HepG2 (cell line): Measurements from ENCODE around the gene RMRP.

Source experiments
- DNMT1 ChIP-seq: sonication (generic); formaldehyde crosslinking; IDR thresholded peaks from 2 replicates; pipeline ENCODE4 v1.5.1; 2020; ENCODE audit warnings: mild to moderate bottlenecking, missing genetic modification reagents
- NR2F6 ChIP-seq, 2 experiments: IDR thresholded peaks; 2 replicates each; pipeline ENCODE4 v1.6.1; 2016; ENCODE audit warnings: antibody characterized with exemption in 1 of 2, mild to moderate bottlenecking in 1 of 2
- SRSF4 ChIP-seq: fragments of 200-400 bp; formaldehyde crosslinking; IDR thresholded peaks from one replicate; pipeline ENCODE4 v1.6.1; 2018; ENCODE audit warnings: mild to moderate bottlenecking, low read depth, low read length, moderate library complexity; ENCODE audit not compliant: poor library complexity, severe bottlenecking
- TF ChIP-seq, protein P1 (sequence below): sonication (generic); formaldehyde crosslinking; IDR thresholded peaks from 2 replicates; pipeline ENCODE4 v1.5.0; 2020; ENCODE audit warnings: mild to moderate bottlenecking, missing genetic modification reagents, moderate library complexity

DNA sequence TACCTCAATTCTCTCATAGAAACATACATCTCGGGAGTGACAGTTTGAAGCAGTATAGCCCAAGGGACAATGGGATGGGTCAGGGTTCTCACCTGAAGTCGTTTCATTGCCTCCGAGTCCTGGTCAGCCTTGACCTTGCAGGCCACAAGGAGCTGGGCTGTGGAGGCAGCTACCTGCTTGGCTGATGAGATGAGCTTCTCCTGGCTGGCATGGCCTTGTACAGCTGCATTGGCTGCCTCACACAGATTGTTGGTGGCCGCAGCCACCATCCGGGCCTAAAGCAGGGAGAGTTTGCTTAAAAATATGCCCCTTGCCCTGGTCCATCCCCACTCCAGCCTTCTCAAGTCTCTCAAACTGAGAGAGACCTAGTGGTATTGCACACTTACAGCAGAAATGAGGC lies 40.4 kb upstream of the RMRP start:
- TF ChIP-seq, protein P1, sequence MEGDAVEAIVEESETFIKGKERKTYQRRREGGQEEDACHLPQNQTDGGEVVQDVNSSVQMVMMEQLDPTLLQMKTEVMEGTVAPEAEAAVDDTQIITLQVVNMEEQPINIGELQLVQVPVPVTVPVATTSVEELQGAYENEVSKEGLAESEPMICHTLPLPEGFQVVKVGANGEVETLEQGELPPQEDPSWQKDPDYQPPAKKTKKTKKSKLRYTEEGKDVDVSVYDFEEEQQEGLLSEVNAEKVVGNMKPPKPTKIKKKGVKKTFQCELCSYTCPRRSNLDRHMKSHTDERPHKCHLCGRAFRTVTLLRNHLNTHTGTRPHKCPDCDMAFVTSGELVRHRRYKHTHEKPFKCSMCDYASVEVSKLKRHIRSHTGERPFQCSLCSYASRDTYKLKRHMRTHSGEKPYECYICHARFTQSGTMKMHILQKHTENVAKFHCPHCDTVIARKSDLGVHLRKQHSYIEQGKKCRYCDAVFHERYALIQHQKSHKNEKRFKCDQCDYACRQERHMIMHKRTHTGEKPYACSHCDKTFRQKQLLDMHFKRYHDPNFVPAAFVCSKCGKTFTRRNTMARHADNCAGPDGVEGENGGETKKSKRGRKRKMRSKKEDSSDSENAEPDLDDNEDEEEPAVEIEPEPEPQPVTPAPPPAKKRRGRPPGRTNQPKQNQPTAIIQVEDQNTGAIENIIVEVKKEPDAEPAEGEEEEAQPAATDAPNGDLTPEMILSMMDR (CRISPR knock-in tag), result no peak
- no peak for TF ChIP-seq DNMT1 (CRISPR knock-in tag)
- TF ChIP-seq SRSF4, result no peak
- no peak for TF ChIP-seq NR2F6 (IDR thresholded peaks at IDR 0.05)
- no peak for TF ChIP-seq NR2F6 (CRISPR knock-in tag; IDR thresholded peaks at IDR 0.05)
